Activated T-cell treated with anti-CD3 and anti-CD28 coated beads, Interleukin-2, amount 50 U/mL, for 72 hours (primary cell): ENCODE measurements around the gene NCR3LG1. TPM values are rescaled to one million over a fixed set of nuclear protein-coding genes. Genes with fewer than 3 reads are reported as not detected.

Experiments
- ATAC-seq, 2 donors: fragments of 150-1000 bp; cut with Tn5 transposase; replicated peaks in 1 of 2; 2 replicates each; pipeline ENCODE4 v1.10.0; 2021; ENCODE audit warnings: moderate library complexity in 2 of 2, mild to moderate bottlenecking in 1 of 2
- DNase-seq, 2 donors: peaks; one replicate each; pipeline ENCODE4 v3.0.0; 2021 to 2022; ENCODE audit warnings: mixed read lengths in 1 of 2
- H3K27ac Mint-ChIP-seq: one replicate; pipeline ENCODE4 v1.8.0; 2022; ENCODE audit warnings: mild to moderate bottlenecking, moderate library complexity, mixed read lengths
- H3K27me3 Mint-ChIP-seq: one replicate; pipeline ENCODE4 v1.8.0; 2022; ENCODE audit warnings: low read depth, mixed read lengths
- H3K36me3 Mint-ChIP-seq, 2 donors: one replicate each; pipeline ENCODE4 v1.8.0; 2022; ENCODE audit warnings: mixed read lengths in 2 of 2, mild to moderate bottlenecking in 1 of 2; ENCODE audit not compliant: insufficient read depth in 2 of 2
- H3K4me1 Mint-ChIP-seq: one replicate; pipeline ENCODE4 v1.8.0; 2022; ENCODE audit warnings: low read depth, mixed read lengths
- H3K4me3 Mint-ChIP-seq, 2 donors: one replicate each; pipeline ENCODE4 v1.8.0; 2022; ENCODE audit warnings: mild to moderate bottlenecking in 2 of 2, mixed read lengths in 2 of 2, moderate library complexity in 2 of 2
- H3K9me3 Mint-ChIP-seq, 2 donors: one replicate each; pipeline ENCODE4 v1.8.0; 2022; ENCODE audit warnings: mixed read lengths in 2 of 2
- total RNA-seq, 2 donors: library from RNA; stranded (reverse); gene quantifications; one replicate each; pipeline ENCODE4 v1.2.3, GENCODE V29; 2022

NCR3LG1 gene
- total RNA-seq, 2 donors from 2014 or later, result 1.3 to 1.5 TPM

DNA sequence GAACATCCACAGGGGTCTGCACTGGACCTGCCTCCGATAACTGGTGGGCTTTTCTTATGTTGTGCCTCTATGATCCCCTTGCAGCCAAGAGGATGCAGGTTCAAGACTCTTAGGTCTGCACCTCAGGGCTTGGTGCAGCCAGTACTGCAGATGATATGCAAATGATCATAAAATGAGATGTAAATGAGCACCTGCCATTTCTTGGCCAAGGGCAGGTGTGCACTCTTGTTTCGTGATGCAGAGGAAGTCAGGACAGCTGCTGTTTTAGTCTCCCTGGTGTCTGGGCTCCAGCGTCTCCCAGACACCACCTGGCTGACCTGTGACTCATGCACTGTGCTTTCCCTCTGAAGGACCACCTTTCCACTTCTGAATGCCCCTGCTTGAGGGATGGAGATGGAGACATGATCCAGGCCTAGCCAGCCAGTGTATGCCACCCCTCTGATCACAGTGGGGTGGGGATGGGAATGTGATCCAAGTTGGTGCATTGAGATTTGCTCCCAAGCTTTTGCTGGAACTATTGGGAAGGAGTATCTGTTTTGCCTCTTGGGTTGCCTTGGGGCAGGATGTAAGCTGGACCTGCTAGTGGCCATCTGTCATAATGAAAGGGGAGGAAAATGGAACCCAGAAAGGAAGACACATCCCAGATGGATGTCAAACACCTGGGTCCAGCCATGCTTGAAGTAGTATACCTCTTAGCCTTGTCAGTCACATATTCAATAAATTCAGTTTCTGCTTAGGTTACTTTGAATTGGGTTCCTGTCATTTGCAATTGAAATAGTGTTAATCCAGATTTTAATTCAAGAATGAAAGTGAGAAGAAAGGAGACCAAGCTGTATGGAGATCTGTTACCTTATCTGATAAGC, 40.1 kb downstream of the NCR3LG1 start:
- Mint-ChIP-seq H3K4me3 (peak overlapping the region in 1 of 2 donors; percentile 22), H3K36me3 (no peaks in the 10 kb centered on the region), H3K27me3 (peaks cover 20% of the 10 kb centered on the region), H3K4me1 (no peaks in the 10 kb centered on the region), H3K27ac (no peak overlapping the region), H3K9me3 (no peaks in the 10 kb centered on the region)
- DNase-seq (no peak), ATAC-seq (no peak)

DNA sequence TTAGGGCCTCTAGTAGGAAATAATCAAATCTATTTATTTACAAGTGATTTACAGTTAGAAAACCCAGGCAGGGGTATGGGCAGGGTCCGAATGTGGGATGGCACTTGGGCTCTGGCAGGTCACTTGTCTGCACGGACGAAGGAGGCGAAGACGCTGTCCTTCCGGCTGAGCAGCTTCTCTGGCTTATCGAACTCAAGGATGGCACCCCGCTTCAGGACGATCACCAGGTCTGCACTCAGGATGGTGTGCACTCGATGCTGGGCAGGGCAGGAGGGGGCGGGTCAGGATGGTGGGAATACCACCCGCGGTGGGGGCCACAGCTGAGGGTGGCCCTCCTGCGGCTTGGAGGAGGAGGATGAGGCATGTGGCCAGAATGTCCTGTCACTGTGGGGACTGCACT, 41.3 kb downstream of the NCR3LG1 start:
- DNase-seq (no peak), ATAC-seq (no peak)
- Mint-ChIP-seq H3K9me3 (no peaks in the 10 kb centered on the region), H3K36me3 (no peaks in the 10 kb centered on the region), H3K27ac (no peak overlapping the region), H3K4me1 (no peaks in the 10 kb centered on the region), H3K4me3 (no peak overlapping the region), H3K27me3 (peaks cover 11% of the 10 kb centered on the region)

DNA sequence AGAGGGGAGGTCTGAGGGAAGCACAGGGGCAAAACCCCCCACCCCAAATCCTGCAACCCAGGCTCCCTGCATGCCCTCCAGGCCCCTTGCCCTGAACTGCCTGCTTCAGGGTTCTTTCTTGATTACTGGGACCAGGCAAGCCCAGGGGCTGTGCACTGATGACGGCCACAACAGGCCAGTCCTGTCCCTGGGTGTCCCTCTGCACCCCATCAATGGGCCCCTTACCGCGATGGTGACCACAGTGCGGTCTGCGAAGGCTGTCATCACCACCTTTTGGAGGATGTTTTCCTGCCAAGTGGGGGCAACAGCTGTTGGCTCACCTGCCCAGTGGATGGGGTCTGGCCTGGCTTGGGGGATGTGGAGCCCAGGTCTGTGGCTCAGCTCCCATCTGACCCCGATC, 41.9 kb downstream of the NCR3LG1 start:
- ATAC-seq, result no peak
- Mint-ChIP-seq H3K9me3 (no peaks in the 10 kb centered on the region), H3K4me1 (no peaks in the 10 kb centered on the region), H3K36me3 (no peaks in the 10 kb centered on the region), H3K27me3 (peaks cover 11% of the 10 kb centered on the region), H3K4me3 (no peak overlapping the region), H3K27ac (no peak overlapping the region)
- DNase-seq, result no peak

DNA sequence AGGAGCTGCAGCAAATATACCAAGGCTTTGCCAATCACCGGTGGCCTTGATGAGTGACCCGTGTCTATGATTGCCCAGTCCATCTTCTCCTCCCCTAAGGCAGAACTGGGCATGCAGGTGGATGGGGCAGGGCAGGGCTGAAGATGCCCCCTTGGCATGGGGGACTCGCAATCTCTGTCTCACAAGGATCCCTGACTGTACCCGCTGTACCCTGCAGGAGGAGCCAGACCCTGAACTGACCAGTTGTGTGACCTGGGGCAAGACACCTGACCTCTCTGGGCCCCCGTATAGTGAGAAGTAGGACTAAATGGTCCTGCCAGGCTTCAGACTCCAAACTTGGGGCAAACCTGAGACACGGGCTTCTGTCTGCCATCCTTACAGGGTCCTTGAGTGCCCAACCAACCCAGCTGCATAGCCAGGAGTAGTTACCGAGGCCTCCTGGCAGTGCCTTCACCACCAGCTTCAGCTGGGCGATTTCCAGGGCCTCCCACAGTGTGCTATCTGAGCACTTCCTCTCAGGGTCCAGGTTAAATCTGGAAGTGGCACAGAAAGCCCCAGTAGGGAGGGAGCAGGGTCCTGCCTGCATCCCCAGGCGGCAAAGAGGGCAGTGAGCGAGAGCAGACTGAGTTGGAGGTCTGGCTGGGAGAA, 43.3 kb downstream of the NCR3LG1 start:
- H3K4me3 Mint-ChIP-seq, result no peak overlapping the region
- no peak for DNase-seq
- H3K4me1 Mint-ChIP-seq, result no peaks in the 10 kb centered on the region
- no peaks in the 10 kb centered on the region for H3K36me3 Mint-ChIP-seq
- no peaks in the 10 kb centered on the region for H3K9me3 Mint-ChIP-seq
- H3K27ac Mint-ChIP-seq, result no peak overlapping the region
- peaks cover 11% of the 10 kb centered on the region for H3K27me3 Mint-ChIP-seq
- no peak for ATAC-seq

DNA sequence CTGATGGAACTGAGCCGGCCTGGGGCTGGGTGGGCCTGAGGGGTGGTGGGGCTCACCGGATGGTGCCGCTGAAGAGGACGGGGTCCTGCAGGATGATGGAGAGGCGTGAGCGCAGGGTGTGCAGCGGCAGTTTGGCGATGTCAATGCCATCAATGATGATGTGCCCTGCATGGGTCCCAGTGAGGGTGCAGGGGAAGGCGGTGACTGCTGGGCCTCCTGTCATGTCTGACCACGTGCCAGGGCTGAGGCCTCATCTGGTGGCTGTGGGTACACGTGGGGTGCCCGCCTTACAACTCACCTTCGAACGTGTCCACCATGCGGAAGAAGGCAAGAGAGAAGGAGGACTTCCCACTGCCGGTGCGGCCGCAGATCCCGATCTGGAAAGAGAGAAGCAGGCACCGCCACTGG, 44.0 kb downstream of the NCR3LG1 start:
- Mint-ChIP-seq H3K9me3 (no peaks in the 10 kb centered on the region), H3K36me3 (no peaks in the 10 kb centered on the region), H3K4me1 (no peaks in the 10 kb centered on the region), H3K4me3 (no peak overlapping the region), H3K27ac (no peak overlapping the region), H3K27me3 (peaks cover 11% of the 10 kb centered on the region)
- ATAC-seq, result no peak
- no peak for DNase-seq

DNA sequence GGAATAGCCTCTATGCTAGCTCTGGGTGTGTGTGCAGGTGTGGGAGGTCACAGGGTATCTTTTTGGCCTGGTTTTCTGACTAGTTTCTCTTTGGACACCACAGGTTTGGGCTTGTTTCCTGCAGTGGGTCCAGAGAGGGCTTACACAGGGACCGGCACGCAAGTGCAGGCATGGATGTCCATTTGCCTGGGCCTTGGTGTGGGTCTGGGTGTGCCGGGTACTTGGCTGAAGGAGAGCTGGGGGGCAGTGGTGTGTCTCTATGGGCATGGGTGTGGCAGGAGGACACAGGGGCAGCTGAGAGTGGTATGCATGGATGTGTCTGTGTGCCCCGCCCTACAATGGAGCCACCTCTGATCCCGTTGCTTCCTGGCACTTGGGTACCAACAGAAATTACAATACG, 44.4 kb downstream of the NCR3LG1 start:
- H3K36me3 Mint-ChIP-seq, result no peaks in the 10 kb centered on the region
- H3K27me3 Mint-ChIP-seq, result peaks cover 8% of the 10 kb centered on the region
- no peaks in the 10 kb centered on the region for H3K9me3 Mint-ChIP-seq
- no peak overlapping the region for H3K4me3 Mint-ChIP-seq
- ATAC-seq, result no peak
- no peak for DNase-seq
- no peaks in the 10 kb centered on the region for H3K4me1 Mint-ChIP-seq
- H3K27ac Mint-ChIP-seq, result no peak overlapping the region

DNA sequence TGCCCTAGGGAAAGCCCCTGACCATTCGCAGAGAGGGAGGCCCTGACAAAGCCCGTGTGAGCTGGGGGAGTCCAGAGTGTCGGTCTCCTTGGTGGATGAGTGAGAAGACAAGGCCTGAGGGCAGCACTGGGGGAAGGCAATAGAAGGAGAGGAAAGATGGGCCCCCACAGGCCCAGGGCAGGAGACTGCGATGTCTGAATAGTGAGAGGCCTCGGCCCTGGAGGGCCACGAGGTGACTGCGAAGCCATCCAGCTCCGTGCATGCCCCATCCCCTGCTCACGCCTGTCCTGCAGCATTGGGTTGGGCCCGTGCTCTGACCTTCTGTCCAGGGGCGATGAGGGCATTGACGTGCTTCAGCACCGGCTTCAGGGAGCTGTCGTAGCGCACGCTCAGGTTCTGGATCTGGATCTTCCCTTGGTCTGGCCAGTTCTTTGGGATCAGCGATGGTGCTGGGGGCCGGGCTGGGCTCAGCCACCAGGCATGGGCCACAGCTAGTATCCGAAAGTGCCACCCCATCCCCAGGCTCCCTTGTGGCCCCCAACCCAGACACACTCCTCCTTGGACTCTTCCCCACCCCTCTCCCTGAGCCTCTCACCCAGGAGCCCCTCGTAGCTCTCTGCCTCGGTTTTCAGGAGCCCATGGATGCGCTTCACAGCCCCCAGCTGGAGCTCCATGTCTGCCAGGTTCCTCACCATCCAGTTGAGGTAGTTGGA, 45.2 kb downstream of the NCR3LG1 start:
- no peak overlapping the region for H3K4me3 Mint-ChIP-seq
- no peaks in the 10 kb centered on the region for H3K36me3 Mint-ChIP-seq
- DNase-seq, result no peak
- H3K4me1 Mint-ChIP-seq, result no peaks in the 10 kb centered on the region
- H3K27ac Mint-ChIP-seq, result no peak overlapping the region
- no peak for ATAC-seq
- peaks cover under 1% of the 10 kb centered on the region for H3K27me3 Mint-ChIP-seq
- no peaks in the 10 kb centered on the region for H3K9me3 Mint-ChIP-seq

DNA sequence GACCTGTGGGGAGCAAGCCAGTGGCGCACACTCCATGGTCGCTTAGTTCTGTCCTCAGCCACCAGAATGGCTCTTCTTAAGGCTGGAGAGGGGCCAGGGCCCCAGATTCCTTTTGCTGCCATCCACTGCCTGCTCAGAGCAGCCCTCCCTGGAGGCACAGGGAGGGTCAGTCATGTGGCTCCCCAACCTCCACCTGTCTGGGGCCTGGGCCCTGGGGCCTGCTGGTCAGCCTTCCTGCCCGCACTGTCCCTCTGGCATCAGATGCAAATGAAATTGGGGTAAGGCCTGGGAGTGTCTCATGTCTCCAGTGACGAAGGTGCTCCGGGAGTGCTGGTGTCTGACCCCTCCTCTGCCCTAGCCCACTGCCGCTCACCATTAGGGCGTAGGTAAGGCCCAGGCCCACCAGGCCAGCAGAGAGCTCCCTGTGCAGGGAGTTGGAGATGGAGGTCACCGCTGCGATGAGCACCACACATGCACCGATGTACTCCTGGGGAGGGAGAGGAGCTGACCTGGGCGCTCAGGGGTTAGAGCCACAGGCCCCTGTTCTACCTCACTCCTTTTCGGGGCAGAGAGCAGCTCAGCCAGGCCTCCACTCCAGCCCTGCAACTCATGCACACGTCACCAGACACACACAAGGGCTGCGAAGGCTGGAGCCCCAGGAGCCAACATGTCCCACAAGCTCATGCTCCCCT, 45.9 kb downstream of the NCR3LG1 start:
- H3K4me1 Mint-ChIP-seq, result no peaks in the 10 kb centered on the region
- no peak overlapping the region for H3K4me3 Mint-ChIP-seq
- ATAC-seq, result no peak
- no peaks in the 10 kb centered on the region for H3K27me3 Mint-ChIP-seq
- H3K9me3 Mint-ChIP-seq, result no peaks in the 10 kb centered on the region
- H3K27ac Mint-ChIP-seq, result no peak overlapping the region
- no peaks in the 10 kb centered on the region for H3K36me3 Mint-ChIP-seq
- no peak for DNase-seq

DNA sequence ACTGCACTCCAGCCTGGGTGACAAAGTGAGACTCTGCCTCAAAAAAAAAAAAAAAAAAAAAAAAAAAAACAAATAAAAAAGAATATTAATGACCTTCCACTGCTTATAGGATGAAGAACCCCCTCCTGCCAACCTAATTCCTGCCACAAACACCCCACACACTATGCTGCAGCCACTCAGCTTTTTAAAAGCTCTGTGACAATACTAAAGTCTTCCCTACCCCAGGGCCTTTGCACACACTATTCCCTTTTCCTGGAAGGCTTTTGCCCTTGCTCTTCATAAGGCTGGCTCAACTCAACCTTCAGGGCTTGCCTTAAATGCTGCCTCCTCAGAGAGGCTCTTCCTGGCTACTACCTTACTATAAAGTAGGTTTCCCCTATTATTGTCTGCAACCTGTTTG, 47.6 kb downstream of the NCR3LG1 start:
- Mint-ChIP-seq H3K27me3 (no peaks in the 10 kb centered on the region), H3K36me3 (no peaks in the 10 kb centered on the region), H3K9me3 (no peaks in the 10 kb centered on the region), H3K4me1 (no peaks in the 10 kb centered on the region), H3K27ac (no peak overlapping the region), H3K4me3 (no peak overlapping the region)
- DNase-seq (no peak), ATAC-seq (no peak)

DNA sequence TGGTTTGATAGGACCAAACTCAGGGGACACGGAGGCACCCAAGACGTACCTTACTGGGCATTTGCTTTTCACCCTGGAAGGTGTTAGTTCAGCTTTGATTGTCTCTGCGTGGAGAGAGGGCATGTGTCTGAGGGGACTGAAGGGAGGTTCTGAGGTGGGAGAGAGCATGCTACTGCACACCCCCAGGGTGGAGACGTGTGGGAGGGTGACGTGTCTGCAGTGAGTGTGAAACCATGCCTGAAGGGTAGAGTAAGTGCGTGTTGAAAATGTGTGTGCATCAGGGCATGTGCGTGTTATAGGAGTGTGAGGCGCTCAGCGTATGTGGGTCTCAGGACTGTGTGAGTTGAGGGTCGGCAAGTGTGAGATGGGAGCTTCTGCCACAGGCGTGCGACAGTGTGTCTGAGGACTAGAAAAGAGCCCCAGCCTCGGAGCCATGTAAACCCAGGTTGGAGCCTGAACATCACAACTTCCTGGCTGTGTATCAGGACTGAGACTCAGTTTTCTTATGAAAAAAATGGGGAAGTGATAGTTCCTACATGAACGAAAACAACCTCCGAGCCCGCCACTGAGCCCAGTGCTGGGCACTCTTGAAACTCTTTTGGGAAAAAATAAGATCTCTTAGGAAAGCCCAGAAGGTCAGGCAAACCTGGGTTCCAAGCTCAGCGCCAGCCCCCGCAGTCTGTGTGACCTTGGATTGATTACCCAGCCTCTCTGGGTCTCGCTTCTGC, 48.6 kb downstream of the NCR3LG1 start:
- H3K27me3 Mint-ChIP-seq, result no peaks in the 10 kb centered on the region
- ATAC-seq (no peak), DNase-seq (no peak)
- no peaks in the 10 kb centered on the region for H3K36me3 Mint-ChIP-seq
- no peaks in the 10 kb centered on the region for H3K4me1 Mint-ChIP-seq
- H3K4me3 Mint-ChIP-seq, result no peak overlapping the region
- H3K27ac Mint-ChIP-seq, result no peak overlapping the region
- H3K9me3 Mint-ChIP-seq, result no peaks in the 10 kb centered on the region

DNA sequence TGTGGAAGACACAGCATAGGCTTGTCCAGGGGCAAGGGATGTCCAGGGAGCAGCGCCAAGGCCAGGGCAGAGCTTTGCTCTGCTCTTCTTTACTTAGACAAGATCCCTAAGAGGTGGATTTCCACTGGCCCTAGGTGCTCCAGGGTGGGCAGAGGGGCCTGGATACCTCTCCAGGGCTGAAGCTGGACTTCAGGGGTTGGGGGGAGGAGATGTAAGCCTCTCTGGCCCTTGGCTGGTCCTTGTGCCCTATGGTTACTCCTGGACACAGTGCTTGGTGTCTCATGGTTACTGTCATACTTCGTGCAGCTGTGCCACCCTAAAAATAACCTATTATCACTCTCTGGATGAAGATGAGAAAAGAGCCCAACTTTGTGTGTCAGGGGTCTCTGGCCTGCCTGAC, 49.7 kb downstream of the NCR3LG1 start:
- Mint-ChIP-seq H3K9me3 (no peaks in the 10 kb centered on the region), H3K36me3 (no peaks in the 10 kb centered on the region), H3K27ac (no peak overlapping the region), H3K27me3 (no peaks in the 10 kb centered on the region), H3K4me1 (no peaks in the 10 kb centered on the region), H3K4me3 (no peak overlapping the region)
- no peak for DNase-seq
- ATAC-seq, result no peak

DNA sequence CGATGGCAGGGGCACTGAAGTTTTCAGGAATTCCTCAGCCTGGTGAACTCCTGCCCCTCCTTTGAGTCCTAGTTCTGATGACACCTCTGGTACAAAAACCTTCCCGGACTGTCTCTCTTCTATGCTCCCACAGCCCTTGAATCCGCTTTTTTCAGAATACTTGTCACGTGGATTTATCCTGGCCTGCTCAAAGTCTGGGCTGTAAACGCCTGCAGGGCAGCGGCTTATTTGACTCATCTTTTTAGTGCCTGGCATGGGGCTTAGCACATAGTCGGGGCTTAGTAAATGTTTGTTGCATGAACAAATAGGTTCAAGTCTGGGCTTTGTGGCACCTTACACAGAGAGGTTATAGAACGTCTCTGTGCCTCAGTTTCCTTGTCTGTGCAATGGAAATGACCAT, 50.2 kb downstream of the NCR3LG1 start:
- Mint-ChIP-seq H3K27me3 (no peaks in the 10 kb centered on the region), H3K36me3 (no peaks in the 10 kb centered on the region), H3K9me3 (no peaks in the 10 kb centered on the region), H3K4me1 (no peaks in the 10 kb centered on the region), H3K4me3 (no peak overlapping the region), H3K27ac (no peak overlapping the region)
- no peak for ATAC-seq
- no peak for DNase-seq
